ENCODE data around the gene SIRT5.

Gene SIRT5

GRCh38 chr6:13528232-13528631 is 46.2 kb upstream of the SIRT5 start:
- Histone ChIP-seq H3K9me3 (ENCODE audit: control insufficient read depth, insufficient read depth, low read depth, low read length) (no peaks in the 10 kb centered on the region), H3K36me3 (ENCODE audit: control insufficient read depth in 2 of 2, insufficient read depth in 1 of 2, low read length in 2 of 2) (no peaks in the 10 kb centered on the region), H3K4me3 (ENCODE audit: low read depth, low read length) (no peak overlapping the region), H3K27ac (ENCODE audit: extremely low read depth, low read depth, low read length) (no peak overlapping the region), H3K4me1 (ENCODE audit: control insufficient read depth, insufficient read depth, low read length) (no peaks in the 10 kb centered on the region)
- no peak for TF ChIP-seq ZNF501 (tag by site-specific recombination; IDR thresholded peaks at IDR 0.05)
- TF ChIP-seq WT1 (tag by site-specific recombination; IDR thresholded peaks at IDR 0.05): no peak
- TF ChIP-seq ZNF555 (tag by site-specific recombination; conservative IDR thresholded peaks at IDR 0.05): no peak
- no peak for TF ChIP-seq BCL11B (tag by site-specific recombination; IDR thresholded peaks at IDR 0.05; ENCODE audit: low read depth)
- TF ChIP-seq ZNF776 (tag by site-specific recombination; IDR thresholded peaks at IDR 0.05; ENCODE audit: borderline replicate concordance): no peak
- TF ChIP-seq, protein P1, sequence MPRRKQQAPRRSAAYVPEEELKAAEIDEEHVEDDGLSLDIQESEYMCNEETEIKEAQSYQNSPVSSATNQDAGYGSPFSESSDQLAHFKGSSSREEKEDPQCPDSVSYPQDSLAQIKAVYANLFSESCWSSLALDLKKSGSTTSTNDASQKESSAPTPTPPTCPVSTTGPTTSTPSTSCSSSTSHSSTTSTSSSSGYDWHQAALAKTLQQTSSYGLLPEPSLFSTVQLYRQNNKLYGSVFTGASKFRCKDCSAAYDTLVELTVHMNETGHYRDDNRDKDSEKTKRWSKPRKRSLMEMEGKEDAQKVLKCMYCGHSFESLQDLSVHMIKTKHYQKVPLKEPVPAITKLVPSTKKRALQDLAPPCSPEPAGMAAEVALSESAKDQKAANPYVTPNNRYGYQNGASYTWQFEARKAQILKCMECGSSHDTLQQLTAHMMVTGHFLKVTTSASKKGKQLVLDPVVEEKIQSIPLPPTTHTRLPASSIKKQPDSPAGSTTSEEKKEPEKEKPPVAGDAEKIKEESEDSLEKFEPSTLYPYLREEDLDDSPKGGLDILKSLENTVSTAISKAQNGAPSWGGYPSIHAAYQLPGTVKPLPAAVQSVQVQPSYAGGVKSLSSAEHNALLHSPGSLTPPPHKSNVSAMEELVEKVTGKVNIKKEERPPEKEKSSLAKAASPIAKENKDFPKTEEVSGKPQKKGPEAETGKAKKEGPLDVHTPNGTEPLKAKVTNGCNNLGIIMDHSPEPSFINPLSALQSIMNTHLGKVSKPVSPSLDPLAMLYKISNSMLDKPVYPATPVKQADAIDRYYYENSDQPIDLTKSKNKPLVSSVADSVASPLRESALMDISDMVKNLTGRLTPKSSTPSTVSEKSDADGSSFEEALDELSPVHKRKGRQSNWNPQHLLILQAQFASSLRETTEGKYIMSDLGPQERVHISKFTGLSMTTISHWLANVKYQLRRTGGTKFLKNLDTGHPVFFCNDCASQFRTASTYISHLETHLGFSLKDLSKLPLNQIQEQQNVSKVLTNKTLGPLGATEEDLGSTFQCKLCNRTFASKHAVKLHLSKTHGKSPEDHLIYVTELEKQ (tag by site-specific recombination; IDR thresholded peaks at IDR 0.05; ENCODE audit: borderline replicate concordance): no peak
- no peak for TF ChIP-seq OVOL3 (tag by site-specific recombination; IDR thresholded peaks at IDR 0.05)
- no peak for TF ChIP-seq ZNF692 (tag by site-specific recombination; IDR thresholded peaks at IDR 0.05)
- TF ChIP-seq ZNF341 (tag by site-specific recombination; IDR thresholded peaks at IDR 0.05; ENCODE audit: low read depth): no peak
- TF ChIP-seq ZNF777 (tag by site-specific recombination; IDR thresholded peaks at IDR 0.05; ENCODE audit: borderline replicate concordance): no peak
- POLR2A ChIA-PET: no interaction called here
- CTCF ChIA-PET: interaction anchor here (0.7 kb wide), 1 partner anchor 9 kb away, joined by 3 read pairs; no protein-coding TSS in a partner anchor

- Histone ChIP-seq H3K4me3 (ENCODE audit: low read depth, low read length) (no peak overlapping the region), H3K4me1 (ENCODE audit: control insufficient read depth, insufficient read depth, low read length) (no peaks in the 10 kb centered on the region), H3K9me3 (ENCODE audit: control insufficient read depth, insufficient read depth, low read depth, low read length) (no peaks in the 10 kb centered on the region), H3K27ac (ENCODE audit: extremely low read depth, low read depth, low read length) (no peak overlapping the region), H3K36me3 (ENCODE audit: control insufficient read depth in 2 of 2, insufficient read depth in 1 of 2, low read length in 2 of 2) (no peaks in the 10 kb centered on the region)
- CTCF ChIA-PET: interaction anchor here (0.7 kb wide), 1 partner anchor 9 kb away, joined by 3 read pairs; no protein-coding TSS in a partner anchor
- POLR2A ChIA-PET: no interaction called here
- TF ChIP-seq ZNF530 (tag by site-specific recombination; IDR thresholded peaks at IDR 0.05; ENCODE audit: low read depth) (peak; percentile 92), ZNF768 (tag by site-specific recombination; IDR thresholded peaks at IDR 0.05) (no peak), KLF16 (tag by site-specific recombination; IDR thresholded peaks at IDR 0.05) (no peak), ZNF335 (tag by site-specific recombination; conservative IDR thresholded peaks at IDR 0.05) (peak; percentile 39; the same call in 1 of the 2 replicates)
These were observed 45.5 kb upstream of the SIRT5 start for GRCh38 chr6:13528777-13529343.

DNA sequence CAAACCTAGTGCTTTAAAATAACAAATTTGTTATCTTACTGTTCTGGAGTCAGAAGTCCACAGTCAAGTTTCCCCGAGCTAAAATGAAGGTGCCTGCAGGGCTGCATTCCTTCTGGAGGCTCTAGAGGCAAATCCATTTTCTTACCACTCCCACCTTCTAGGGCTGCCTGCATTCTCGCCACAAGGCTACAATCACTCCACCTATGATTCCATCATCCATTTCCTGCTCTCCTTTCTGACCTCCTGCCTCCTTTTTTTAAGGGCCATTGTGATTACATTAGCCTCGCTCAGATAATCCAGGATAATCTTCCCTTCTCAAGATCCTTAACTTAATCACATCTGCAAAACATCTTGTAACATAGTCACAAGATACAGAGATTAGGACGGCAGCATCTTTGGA is 42.4 kb upstream of the SIRT5 start:
- Histone ChIP-seq H3K4me3 (ENCODE audit: low read depth, low read length) (no peak overlapping the region), H3K4me1 (ENCODE audit: control insufficient read depth, insufficient read depth, low read length) (no peaks in the 10 kb centered on the region), H3K36me3 (ENCODE audit: control insufficient read depth in 2 of 2, insufficient read depth in 1 of 2, low read length in 2 of 2) (no peaks in the 10 kb centered on the region), H3K9me3 (ENCODE audit: control insufficient read depth, insufficient read depth, low read depth, low read length) (no peaks in the 10 kb centered on the region), H3K27ac (ENCODE audit: extremely low read depth, low read depth, low read length) (no peak overlapping the region)
- ChIA-PET CTCF (interaction anchor here (0.6 to 5.3 kb wide), 4 partner anchors 16 to 43 kb away, joined by 3 to 19 read pairs (median 4); partner anchors contain the start of gene SIRT5), POLR2A (no interaction called here)
- no peak for TF ChIP-seq ZNF623 (tag by site-specific recombination; IDR thresholded peaks at IDR 0.05)
- no peak for TF ChIP-seq ZNF280C (tag by site-specific recombination; IDR thresholded peaks at IDR 0.05)

All from HEK293 (cell line).